Right cardiac atrium (tissue), 5 donors: Measurements from ENCODE around the gene CALCOCO2. TPM values are rescaled to one million over a fixed set of nuclear protein-coding genes. Genes with fewer than 3 reads are reported as not detected.
"Not testable (repeated sequence)": the region's sequence is repeated elsewhere in the genome, so short reads cannot be mapped to it uniquely, and the experiment has no call there.

Source experiments
- ATAC-seq, 2 donors: fragments of 200-7000 bp; cut with Tn5 transposase; one replicate each; pipeline versions ENCODE4 v1.8.0 to v1.9.1; 2020; ENCODE audit warnings: moderate library complexity in 2 of 2, mild to moderate bottlenecking in 1 of 2
- DNase-seq, 3 donors: peaks; one replicate each; pipeline ENCODE4 v3.0.0-alpha.2; 2020
- H3K27ac ChIP-seq: one replicate; pipeline ENCODE4 v1.5.1; 2013; ENCODE audit warnings: mild to moderate bottlenecking, low read length, control low read depth, moderate library complexity
- H3K27me3 ChIP-seq: one replicate; pipeline ENCODE4 v1.6.1; 2013; ENCODE audit not compliant: control insufficient read depth, insufficient read depth
- H3K4me1 ChIP-seq: one replicate; pipeline ENCODE4 v1.6.1; 2013; ENCODE audit warnings: low read length; ENCODE audit not compliant: control insufficient read depth, insufficient read depth
- H3K4me3 ChIP-seq: one replicate; pipeline ENCODE4 v1.5.1; 2013; ENCODE audit warnings: low read length, control low read depth
- H3K9me3 ChIP-seq: one replicate; pipeline ENCODE4 v1.6.1; 2013; ENCODE audit warnings: low read length; ENCODE audit not compliant: control insufficient read depth
- WGBS: extraction: QIAGEN DNeasy Blood & Tissue Kit; methylation state at CpG from one replicate; pipeline ENCODE4 v1.1.7; 2013; 5-methylcytosine and 5-hydroxymethylcytosine counted together
- intact Hi-C, 4 donors: fragments of 100-400 bp; cut with DNase I; formaldehyde crosslinking; loops; one replicate each; pipeline versions ENCODE4 v1.11.0 to v1.14.0; 2022 to 2023
- polyA plus RNA-seq: library from polyadenylated mRNA; stranded (reverse); fragments of 200-250 nt; gene quantifications from one replicate; pipeline ENCODE4 v1.2.3, GENCODE V29; 2013
- total RNA-seq, 4 donors: library from RNA; stranded (reverse); fragmentation: NEBNext Ultra II Directional; extraction: Animal tissue kit (Norgen Biotek cat#: 25700); gene quantifications; one replicate each; pipeline ENCODE4 v1.2.1, GENCODE V29; 2021
- donor health status: healthy with polysubstance abuse.
- donor health status: DM: no; HTN: yes; CAD: no.
- donor health status: DM: no; HTN: no; CAD: no.
- donor health status: DM: no; HTN: yes; CAD: no; lungs with severe emphysema.
- donor health status: DM: yes; HTN: yes; CAD: no.

CALCOCO2 gene
- total and polyA plus RNA-seq, 5 donors, result 131 to 298 (median 272) TPM

DNA sequence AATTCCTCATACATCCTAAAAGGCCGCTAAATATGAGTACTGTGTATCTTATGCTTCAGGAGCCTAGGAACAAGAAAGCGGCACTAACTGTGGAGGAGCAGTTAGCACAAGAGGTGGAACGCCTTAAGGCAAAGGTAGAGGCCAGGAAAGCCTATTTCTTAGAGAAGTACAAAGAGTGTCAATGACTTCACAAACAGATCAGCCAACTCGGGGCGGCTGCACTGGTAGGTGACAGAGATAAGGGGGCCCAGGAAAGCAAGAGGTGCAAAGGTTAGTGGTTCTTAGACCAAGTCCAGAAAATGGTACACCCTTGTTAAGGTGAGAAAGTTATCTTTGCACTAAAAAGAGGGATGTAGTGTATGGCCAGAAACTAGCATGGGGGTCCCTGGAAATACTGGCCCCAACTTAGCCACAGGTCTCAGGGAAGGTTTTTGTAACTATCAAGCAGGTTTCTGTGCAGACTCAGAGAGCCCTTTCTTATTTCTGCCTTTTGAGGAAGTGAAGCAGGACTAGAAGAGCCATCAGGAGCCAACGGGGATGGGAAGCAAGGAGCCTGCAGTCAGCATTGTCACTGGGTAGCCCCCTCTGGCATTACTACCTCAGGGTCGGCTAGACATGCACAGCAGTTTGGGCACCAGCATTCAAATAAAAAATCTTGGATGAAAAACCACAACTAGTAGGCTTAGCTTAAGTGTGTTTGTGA, 24.1 kb downstream of the CALCOCO2 start:
- Histone ChIP-seq H3K27ac (no peak overlapping the region), H3K27me3 (no peaks in the 10 kb centered on the region), H3K4me3 (no peak overlapping the region), H3K4me1 (no peaks in the 10 kb centered on the region), H3K9me3 (no peaks in the 10 kb centered on the region)
- WGBS, result 85% methylated on average over 7 of the region's 7 CpGs
- intact Hi-C loops, result no loop called here
- ATAC-seq (no peak), DNase-seq (no peak)

DNA sequence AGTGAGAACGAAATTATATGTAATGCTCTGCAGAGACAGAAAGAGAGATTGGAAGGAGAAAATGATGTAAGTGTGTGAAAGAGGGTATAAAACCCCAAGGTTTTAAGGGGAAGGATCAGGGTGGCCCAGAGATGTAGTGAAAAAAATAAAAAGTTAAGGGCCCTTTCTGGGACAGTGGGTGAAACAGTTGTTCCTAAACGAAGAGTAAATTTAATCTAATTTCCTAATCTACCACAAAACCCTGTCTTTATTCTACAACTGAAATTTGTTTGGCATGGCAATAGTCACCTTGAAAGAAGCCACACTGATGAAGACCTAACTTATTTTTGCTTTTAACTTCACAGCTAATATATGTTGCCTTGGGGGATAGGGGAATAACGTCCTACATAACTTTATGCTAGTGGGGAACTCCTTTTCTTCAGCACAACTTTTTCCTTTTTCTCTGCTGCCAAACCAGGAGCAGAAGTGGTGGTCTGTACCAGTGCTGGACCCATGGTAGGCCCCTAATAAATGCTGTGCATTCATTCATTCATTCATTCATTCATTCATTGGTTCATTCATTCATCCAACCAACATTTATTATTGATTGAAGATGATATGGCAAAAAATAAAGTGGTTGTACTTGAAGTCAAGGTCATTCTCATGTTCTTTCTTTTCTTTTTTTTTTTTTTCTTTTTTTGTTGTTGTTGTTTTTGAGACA, 25.4 kb downstream of the CALCOCO2 start:
- Histone ChIP-seq H3K4me1 (no peaks in the 10 kb centered on the region), H3K9me3 (no peaks in the 10 kb centered on the region), H3K27ac (no peak overlapping the region), H3K27me3 (no peaks in the 10 kb centered on the region), H3K4me3 (no peak overlapping the region)
- ATAC-seq (no peak), DNase-seq (no peak)
- intact Hi-C loops, result no loop called here
- 58% methylated on average over 3 of the region's 3 CpGs for WGBS

DNA sequence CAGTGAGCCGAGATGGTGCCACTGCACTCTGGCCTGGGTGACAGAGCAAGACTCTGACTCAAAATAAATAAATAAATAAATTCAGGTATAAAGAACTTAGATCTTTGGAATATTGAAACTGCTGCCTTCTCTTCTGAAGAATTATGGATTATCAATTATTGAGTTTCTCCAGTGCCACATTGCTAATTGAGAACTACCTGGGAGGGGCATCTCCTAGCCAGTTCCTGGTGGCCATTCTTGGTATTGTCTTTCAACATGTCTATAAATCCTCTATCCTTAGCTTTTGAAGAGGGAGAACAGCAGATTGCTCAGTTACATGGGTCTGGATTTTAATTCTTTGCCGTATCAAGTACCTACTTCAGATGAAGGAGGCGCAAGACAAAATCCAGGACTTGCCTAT, 29.2 kb downstream of the CALCOCO2 start:
- ATAC-seq (no peak), DNase-seq (no peak)
- no peaks in the 10 kb centered on the region for H3K27me3 ChIP-seq
- no peaks in the 10 kb centered on the region for H3K4me1 ChIP-seq
- WGBS, result 96% methylated on average over 3 of the region's 3 CpGs
- H3K9me3 ChIP-seq, result no peaks in the 10 kb centered on the region
- H3K27ac ChIP-seq, result no peak overlapping the region
- H3K4me3 ChIP-seq, result no peak overlapping the region
- intact Hi-C loops, result no loop called here

DNA sequence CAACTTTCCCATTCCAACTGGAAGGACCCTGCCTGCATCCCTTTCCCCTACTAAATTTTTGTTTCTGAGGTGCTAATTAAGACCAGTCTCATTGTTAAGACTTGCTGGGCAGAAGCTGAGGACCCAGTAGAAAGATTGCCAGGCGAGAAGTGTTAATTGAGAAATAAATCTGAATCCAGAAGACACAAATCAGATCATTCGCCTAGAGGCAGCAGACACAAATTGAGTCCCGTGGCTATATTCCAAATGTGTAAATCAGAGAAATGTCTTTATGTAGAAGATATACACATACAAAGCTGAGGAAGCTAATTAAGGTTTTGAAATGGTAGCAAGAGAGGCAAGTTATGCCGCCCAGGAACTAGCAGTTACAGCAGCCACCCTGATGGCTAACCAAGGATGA, 29.6 kb downstream of the CALCOCO2 start:
- Histone ChIP-seq H3K9me3 (no peaks in the 10 kb centered on the region), H3K27ac (no peak overlapping the region), H3K4me3 (no peak overlapping the region), H3K27me3 (no peaks in the 10 kb centered on the region), H3K4me1 (no peaks in the 10 kb centered on the region)
- DNase-seq (no peak), ATAC-seq (no peak)
- intact Hi-C loops, result no loop called here
- 94% methylated on average over 4 of the region's 4 CpGs for WGBS

DNA sequence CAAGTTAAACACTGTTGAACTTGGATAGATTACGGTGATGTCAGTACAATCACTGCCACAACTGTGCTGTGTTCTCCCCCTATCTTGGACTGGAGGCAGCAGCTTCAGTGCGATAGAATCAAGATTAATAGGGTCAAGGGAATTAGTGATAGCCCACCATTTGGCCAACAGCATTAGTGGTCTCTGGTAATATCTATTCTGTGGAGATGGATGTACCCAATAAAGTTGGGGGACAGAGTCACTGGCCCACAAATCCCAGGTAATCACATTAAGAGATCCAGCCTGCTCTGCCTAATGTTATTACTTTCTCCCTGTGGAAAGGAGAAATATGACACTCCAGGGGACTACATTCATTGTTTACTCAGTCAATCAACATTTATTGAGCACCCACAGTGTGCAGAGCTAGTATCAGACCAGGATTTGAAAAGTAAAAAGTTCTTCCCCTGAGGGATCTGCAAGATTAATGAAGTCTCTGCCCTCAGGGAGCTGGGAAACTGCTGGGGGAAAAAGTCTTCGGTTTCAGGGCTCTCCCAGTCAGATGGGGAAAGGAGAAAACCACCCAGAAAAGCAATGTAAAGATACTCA, 38.2 kb downstream of the CALCOCO2 start:
- Histone ChIP-seq H3K27me3 (no peaks in the 10 kb centered on the region), H3K4me3 (no peak overlapping the region), H3K9me3 (no peaks in the 10 kb centered on the region), H3K4me1 (peaks cover 9% of the 10 kb centered on the region), H3K27ac (peak overlapping the region; percentile 49)
- WGBS, result 62% methylated on average over 3 of the region's 3 CpGs
- ATAC-seq (no peak), DNase-seq (no peak)
- intact Hi-C loops, result no loop called here

DNA sequence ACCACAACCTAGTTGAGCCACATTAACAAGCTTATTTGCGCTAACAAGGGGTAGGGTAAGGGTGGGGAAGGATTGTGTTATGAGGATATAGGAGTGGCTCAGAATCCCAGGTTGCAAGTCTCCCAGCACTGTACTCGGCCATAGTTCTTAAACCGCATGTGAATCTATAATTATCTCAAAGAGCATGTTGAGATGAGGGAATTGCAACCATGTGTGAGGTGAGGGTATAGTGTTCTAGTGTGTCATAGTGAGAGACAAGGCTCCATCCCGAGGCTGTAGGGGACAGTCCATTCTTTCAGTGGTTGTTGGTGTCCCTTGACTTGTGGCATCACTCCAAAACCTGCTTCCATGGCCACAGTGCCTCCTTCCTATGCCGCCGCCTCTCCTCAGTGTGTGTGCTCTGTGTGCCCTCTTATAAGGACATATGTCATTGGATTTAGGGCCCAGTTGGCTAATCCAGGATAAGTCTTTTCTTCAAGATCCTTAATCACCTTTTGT, 39.0 kb downstream of the CALCOCO2 start:
- intact Hi-C loops, result loop anchor here in 1 of 4 donors (10.0 kb wide), 1 partner anchor 195 kb away; no protein-coding TSS in a partner anchor
- no peak for DNase-seq
- Histone ChIP-seq H3K27ac (no peak overlapping the region), H3K4me3 (no peak overlapping the region), H3K4me1 (peaks cover 9% of the 10 kb centered on the region), H3K9me3 (no peaks in the 10 kb centered on the region), H3K27me3 (no peaks in the 10 kb centered on the region)
- peak in 1 of 2 donors; percentile 58 for ATAC-seq
- WGBS, result 61% methylated on average over 6 of the region's 6 CpGs

DNA sequence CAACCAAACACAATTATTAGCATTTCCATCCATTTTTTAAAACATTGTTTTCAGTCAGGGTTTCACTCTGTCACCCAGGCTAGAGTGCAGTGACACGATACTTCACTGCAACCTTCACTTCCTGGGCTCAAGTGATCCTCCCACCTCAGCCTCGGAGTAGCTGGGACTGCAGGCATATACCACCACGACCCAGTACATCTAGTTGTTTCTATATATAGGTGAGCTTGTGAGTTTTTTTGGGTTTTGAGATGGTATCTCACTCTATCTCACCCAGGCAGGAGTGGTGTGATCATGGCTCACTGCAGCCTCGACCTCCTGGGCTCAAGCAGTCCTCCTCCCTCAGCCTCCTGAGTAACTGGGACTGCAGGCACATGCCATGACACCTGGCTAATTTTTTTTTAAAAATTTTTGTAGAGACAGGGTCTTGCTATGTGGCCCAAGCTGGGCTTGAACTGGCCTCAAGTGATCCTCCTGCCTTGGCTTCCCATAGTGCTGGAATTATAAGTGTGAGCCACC, 40.3 kb downstream of the CALCOCO2 start:
- H3K27ac ChIP-seq, result peak overlapping the region; percentile 6
- no peak for DNase-seq
- no peak overlapping the region for H3K4me3 ChIP-seq
- 61% methylated on average over 4 of the region's 4 CpGs for WGBS
- no peaks in the 10 kb centered on the region for H3K27me3 ChIP-seq
- H3K4me1 ChIP-seq, result peaks cover 9% of the 10 kb centered on the region
- ATAC-seq, result no peak
- intact Hi-C loops, result loop anchor here in 1 of 4 donors (10.0 kb wide), 1 partner anchor 196 kb away; no protein-coding TSS in a partner anchor
- H3K9me3 ChIP-seq, result no peaks in the 10 kb centered on the region

DNA sequence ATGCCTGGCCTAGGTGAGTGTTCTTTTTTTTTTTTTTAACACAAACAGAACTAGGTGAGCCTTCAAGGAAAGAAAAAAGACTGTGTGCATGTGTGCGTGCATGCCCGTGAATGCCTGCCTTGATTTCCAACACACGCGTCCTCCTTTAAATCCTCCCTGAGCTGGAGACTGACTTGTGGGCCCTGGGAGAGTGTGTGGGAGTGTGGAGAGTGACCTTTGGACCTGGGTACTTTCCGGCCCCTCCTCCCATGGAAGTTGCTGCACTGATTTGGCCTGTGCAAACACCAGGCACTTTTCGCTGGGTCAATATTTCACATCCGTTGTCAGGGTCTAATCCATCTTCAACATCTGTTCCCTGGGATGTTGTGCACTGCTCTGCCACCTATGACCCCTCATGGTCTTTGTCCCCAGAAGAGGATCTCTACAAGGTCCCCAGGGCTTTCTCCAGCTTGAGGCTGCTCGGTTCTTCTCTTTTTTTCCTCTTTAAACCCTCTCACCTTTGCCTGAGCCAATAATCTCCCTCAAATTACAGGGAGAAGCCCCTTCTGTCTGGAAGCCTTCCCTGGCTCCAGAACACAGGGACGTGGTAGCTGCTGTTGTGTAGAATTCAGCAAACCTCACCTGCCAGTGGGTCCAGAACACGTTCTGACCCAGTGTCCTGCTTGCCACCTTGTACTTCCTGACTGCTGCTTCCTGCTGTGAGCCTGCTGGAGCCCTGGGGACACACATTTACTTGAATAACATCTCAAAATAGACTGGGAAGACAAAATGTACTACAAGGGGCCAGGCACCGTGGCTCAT, 40.9 kb downstream of the CALCOCO2 start:
- intact Hi-C loops, result loop anchor here in 1 of 4 donors (10.0 kb wide), 1 partner anchor 197 kb away; no protein-coding TSS in a partner anchor
- H3K9me3 ChIP-seq, result no peaks in the 10 kb centered on the region
- peaks cover 9% of the 10 kb centered on the region for H3K4me1 ChIP-seq
- no peak overlapping the region for H3K4me3 ChIP-seq
- WGBS, result 46% methylated on average over 11 of the region's 11 CpGs
- ATAC-seq, result peak; percentile 78 to 86
- DNase-seq, result peak; percentile 47 to 74 (median 73)
- no peaks in the 10 kb centered on the region for H3K27me3 ChIP-seq
- peak overlapping the region; percentile 82 for H3K27ac ChIP-seq

DNA sequence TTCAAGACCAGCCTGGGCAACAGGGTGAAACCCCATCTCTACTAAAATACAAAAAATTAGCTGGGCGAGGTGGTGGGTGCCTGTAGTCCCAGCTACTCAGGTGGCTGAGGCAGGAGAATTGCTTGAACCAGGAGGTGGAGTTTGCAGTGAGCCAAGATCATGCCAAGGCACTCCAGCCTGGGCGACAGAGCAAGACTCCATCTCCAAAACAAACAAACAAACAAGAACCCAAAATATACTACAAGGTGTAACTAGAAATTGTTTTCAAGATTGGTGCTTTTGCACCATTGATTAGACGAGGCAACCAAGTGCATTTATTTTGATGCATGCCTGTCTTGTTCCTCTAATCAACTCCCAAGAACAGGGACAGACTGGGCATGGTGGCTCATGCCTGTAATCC, 41.6 kb downstream of the CALCOCO2 start:
- H3K4me1 ChIP-seq, H3K4me3 ChIP-seq, H3K9me3 ChIP-seq, ATAC-seq, DNase-seq, H3K27me3 ChIP-seq: not testable (repeated sequence)
- H3K27ac ChIP-seq, result peak overlapping the region; percentile 82
- intact Hi-C loops, result loop anchor here in 1 of 4 donors (10.0 kb wide), 1 partner anchor 198 kb away; no protein-coding TSS in a partner anchor
- WGBS, result 78% methylated on average over 3 of the region's 3 CpGs

DNA sequence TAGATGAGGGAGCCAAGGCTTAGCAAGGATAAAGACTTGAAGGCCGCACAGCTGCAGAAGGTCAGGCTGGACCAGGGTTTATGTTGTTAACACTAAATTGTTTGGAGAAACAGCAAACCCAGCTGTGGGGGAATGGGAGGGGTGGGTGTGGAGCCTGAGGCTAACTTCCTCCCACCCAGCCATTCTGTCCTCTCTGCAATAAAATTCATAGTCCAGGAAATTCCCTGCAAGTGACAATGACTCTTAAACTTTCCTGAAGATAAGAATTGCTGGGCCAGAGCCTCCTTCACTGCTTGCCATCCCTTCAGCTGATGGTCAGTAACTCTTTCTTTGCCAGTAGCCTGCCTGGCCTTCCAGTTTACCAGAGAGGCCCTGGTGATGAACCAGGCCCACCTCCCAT, 42.4 kb downstream of the CALCOCO2 start:
- Histone ChIP-seq H3K27ac (peak overlapping the region; percentile 73), H3K4me1 (peaks cover 9% of the 10 kb centered on the region), H3K9me3 (no peaks in the 10 kb centered on the region), H3K4me3 (no peak overlapping the region), H3K27me3 (no peaks in the 10 kb centered on the region)
- DNase-seq (peak in 2 of 3 donors; percentile 35 to 73), ATAC-seq (peak; percentile 54 to 75)
- intact Hi-C loops, result loop anchor here in 1 of 4 donors (10.0 kb wide), 1 partner anchor 198 kb away; no protein-coding TSS in a partner anchor
- WGBS, result 30% methylated on average over 1 of the region's 1 CpG
